H9 (cell line): ENCODE results near the gene ZNF366. TPM values are rescaled to one million over a fixed set of nuclear protein-coding genes. Genes with fewer than 3 reads are reported as not detected.

Experiments used
- DNase-seq: peaks from one replicate; pipeline ENCODE4 v3.0.0-alpha.2; 2017
- H2AFZ ChIP-seq: one replicate; pipeline ENCODE4 v1.6.1; 2013; ENCODE audit warnings: mild to moderate bottlenecking, low read length, control low read depth, moderate library complexity
- H2AK5ac ChIP-seq: 2 replicates; pipeline ENCODE4 v1.6.1; 2013; ENCODE audit warnings: low read length, control low read depth, mixed read lengths; ENCODE audit not compliant: insufficient read length
- H2BK120ac ChIP-seq: one replicate; pipeline ENCODE4 v1.6.1; 2013; ENCODE audit warnings: low read depth, mild to moderate bottlenecking, low read length, control low read depth, inconsistent platforms; ENCODE audit not compliant: poor library complexity, severe bottlenecking
- H2BK12ac ChIP-seq: 2 replicates; pipeline ENCODE4 v1.6.1; 2013; ENCODE audit warnings: low read length, control low read depth, mixed read lengths, low read depth; ENCODE audit not compliant: insufficient read length
- H2BK15ac ChIP-seq: 2 replicates; pipeline ENCODE4 v1.6.1; 2013; ENCODE audit warnings: low read depth, low read length, control low read depth
- H2BK20ac ChIP-seq: one replicate; pipeline ENCODE4 v1.6.1; 2013; ENCODE audit warnings: low read depth, mild to moderate bottlenecking, low read length, control low read depth, inconsistent platforms; ENCODE audit not compliant: poor library complexity, severe bottlenecking
- H2BK5ac ChIP-seq: 2 replicates; pipeline ENCODE4 v1.6.1; 2013; ENCODE audit warnings: low read length, control low read depth, mixed read lengths; ENCODE audit not compliant: insufficient read length
- H3K14ac ChIP-seq: 2 replicates; pipeline ENCODE4 v1.6.1; 2013; ENCODE audit warnings: low read length, control low read depth; ENCODE audit not compliant: insufficient read depth
- H3K18ac ChIP-seq: 2 replicates; pipeline ENCODE4 v1.6.1; 2013; ENCODE audit warnings: low read depth, mild to moderate bottlenecking, mixed read lengths, low read length, control low read depth; ENCODE audit not compliant: insufficient read length
- H3K23ac ChIP-seq: 2 replicates; pipeline ENCODE4 v1.6.1; 2013; ENCODE audit warnings: low read length, control low read depth, mixed read lengths, low read depth; ENCODE audit not compliant: insufficient read length
- H3K23me2 ChIP-seq: 2 replicates; pipeline ENCODE4 v1.6.1; 2013; ENCODE audit warnings: low read depth, mild to moderate bottlenecking, mixed read lengths, low read length, control low read depth; ENCODE audit not compliant: insufficient read length, poor library complexity, severe bottlenecking
- H3K27ac ChIP-seq: 2 replicates; pipeline ENCODE4 v1.5.1; 2013; ENCODE audit warnings: low read length, control low read depth, mixed read lengths, low read depth; ENCODE audit not compliant: insufficient read length
- H3K27me3 ChIP-seq: 2 replicates; pipeline ENCODE4 v1.6.1; 2013; ENCODE audit warnings: low read length, control low read depth, inconsistent platforms; ENCODE audit not compliant: insufficient read depth
- H3K4ac ChIP-seq: 2 replicates; pipeline ENCODE4 v1.6.1; 2013; ENCODE audit warnings: low read depth, mild to moderate bottlenecking, control low read depth, inconsistent platforms, low read length, moderate library complexity
- H3K4me1 ChIP-seq: 2 replicates; pipeline ENCODE4 v1.6.1; 2013; ENCODE audit warnings: low read length, control low read depth, inconsistent platforms; ENCODE audit not compliant: insufficient read depth
- H3K4me2 ChIP-seq: 2 replicates; pipeline ENCODE4 v1.6.1; 2013; ENCODE audit warnings: low read length, control low read depth, mixed read lengths; ENCODE audit not compliant: insufficient read length, insufficient read depth
- H3K56ac ChIP-seq: 2 replicates; pipeline ENCODE4 v1.6.1; 2013; ENCODE audit warnings: low read depth, mild to moderate bottlenecking, mixed read lengths, low read length, control low read depth; ENCODE audit not compliant: insufficient read length
- H3K79me1 ChIP-seq: 2 replicates; pipeline ENCODE4 v1.6.1; 2013; ENCODE audit warnings: low read depth, mild to moderate bottlenecking, moderate library complexity, low read length, control low read depth, inconsistent platforms; ENCODE audit not compliant: insufficient read depth, poor library complexity, severe bottlenecking
- H3K79me2 ChIP-seq: 2 replicates; pipeline ENCODE4 v1.6.1; 2013; ENCODE audit warnings: low read length, control low read depth, inconsistent platforms; ENCODE audit not compliant: insufficient read depth
- H3K9ac ChIP-seq: 2 replicates; pipeline ENCODE4 v1.6.1; 2013; ENCODE audit warnings: low read length, control low read depth, mixed read lengths; ENCODE audit not compliant: insufficient read length; ENCODE audit errors: extremely low read depth
- H3K9me3 ChIP-seq: one replicate; pipeline ENCODE4 v1.6.1; 2013; ENCODE audit warnings: low read depth, low read length, inconsistent platforms; ENCODE audit not compliant: control insufficient read depth
- H3T11ph ChIP-seq: one replicate; pipeline ENCODE4 v1.6.1; 2013; ENCODE audit warnings: mild to moderate bottlenecking, low read length, control low read depth, inconsistent platforms
- H4K20me1 ChIP-seq: one replicate; pipeline ENCODE4 v1.6.1; 2013; ENCODE audit not compliant: control insufficient read depth, insufficient read length, insufficient read depth
- H4K5ac ChIP-seq: 2 replicates; pipeline ENCODE4 v1.6.1; 2013; ENCODE audit warnings: low read depth, mild to moderate bottlenecking, mixed read lengths, low read length, control low read depth; ENCODE audit not compliant: insufficient read length
- H4K8ac ChIP-seq: replicated peaks from 2 replicates; pipeline ENCODE4 v1.6.1; 2013; ENCODE audit warnings: low read length, control low read depth, mixed read lengths, low read depth; ENCODE audit not compliant: insufficient read length
- H4K91ac ChIP-seq: 2 replicates; pipeline ENCODE4 v1.6.1; 2013; ENCODE audit warnings: low read depth, mild to moderate bottlenecking, moderate library complexity, mixed read lengths, low read length, control low read depth; ENCODE audit not compliant: insufficient read length
- H3K27ac Mint-ChIP-seq, 3 experiments: 2 replicates in 2 of 3; 3 replicates in 1 of 3; pipeline ENCODE4 v1.8.0; 2020 to 2021; ENCODE audit warnings: mixed read lengths in 3 of 3, mild to moderate bottlenecking in 1 of 3, moderate library complexity in 1 of 3
- H3K27me3 Mint-ChIP-seq: 2 replicates; pipeline ENCODE4 v1.8.0; 2021; ENCODE audit warnings: low read depth, mild to moderate bottlenecking, moderate library complexity, mixed read lengths
- H3K36me3 Mint-ChIP-seq, 3 experiments: 2 replicates in 2 of 3; 3 replicates in 1 of 3; pipeline ENCODE4 v1.8.0; 2020 to 2021; ENCODE audit warnings: low read depth in 3 of 3, mixed read lengths in 3 of 3; ENCODE audit not compliant: insufficient read depth in 1 of 3
- H3K4me1 Mint-ChIP-seq, 2 experiments: 2 replicates each; pipeline ENCODE4 v1.8.0; 2020; ENCODE audit warnings: mixed read lengths in 2 of 2
- H3K4me3 Mint-ChIP-seq, 2 experiments: 2 replicates in 1 of 2; 3 replicates in 1 of 2; pipeline ENCODE4 v1.8.0; 2020 to 2021; ENCODE audit warnings: mild to moderate bottlenecking in 2 of 2, mixed read lengths in 2 of 2, moderate library complexity in 1 of 2
- H3K9me3 Mint-ChIP-seq, 2 experiments: 2 replicates in 1 of 2; 3 replicates in 1 of 2; pipeline ENCODE4 v1.8.0; 2020; ENCODE audit warnings: mild to moderate bottlenecking in 2 of 2, mixed read lengths in 2 of 2, moderate library complexity in 1 of 2
- WGBS: extraction: QIAGEN DNeasy Blood & Tissue Kit; methylation state at CpG from one replicate; pipeline ENCODE4 v1.1.7; 2013; ENCODE audit warnings: missing lambda C conversion rate, low lambda C conversion rate, mixed read lengths; ENCODE audit not compliant: insufficient read length; ENCODE audit errors: extremely low coverage; 5-methylcytosine and 5-hydroxymethylcytosine counted together
- total RNA-seq: library from RNA; stranded (reverse); gene quantifications from 2 replicates; pipeline ENCODE4 v1.2.1, GENCODE V29; 2021
- TF ChIP-seq, protein P1 (sequence below): fragments of 200-600 bp; sonication (generic); conservative IDR thresholded peaks from 3 replicates; pipeline ENCODE4 v1.8.0; 2021; ENCODE audit warnings: antibody characterized with exemption, mild to moderate bottlenecking

Gene ZNF366
- total RNA-seq, 1 experiment from 2014 or later: not detected

GRCh38 chr5:72428669-72429068, 78.5 kb downstream of the ZNF366 start:
- H3K14ac ChIP-seq: no peak overlapping the region
- TF ChIP-seq, protein P1, sequence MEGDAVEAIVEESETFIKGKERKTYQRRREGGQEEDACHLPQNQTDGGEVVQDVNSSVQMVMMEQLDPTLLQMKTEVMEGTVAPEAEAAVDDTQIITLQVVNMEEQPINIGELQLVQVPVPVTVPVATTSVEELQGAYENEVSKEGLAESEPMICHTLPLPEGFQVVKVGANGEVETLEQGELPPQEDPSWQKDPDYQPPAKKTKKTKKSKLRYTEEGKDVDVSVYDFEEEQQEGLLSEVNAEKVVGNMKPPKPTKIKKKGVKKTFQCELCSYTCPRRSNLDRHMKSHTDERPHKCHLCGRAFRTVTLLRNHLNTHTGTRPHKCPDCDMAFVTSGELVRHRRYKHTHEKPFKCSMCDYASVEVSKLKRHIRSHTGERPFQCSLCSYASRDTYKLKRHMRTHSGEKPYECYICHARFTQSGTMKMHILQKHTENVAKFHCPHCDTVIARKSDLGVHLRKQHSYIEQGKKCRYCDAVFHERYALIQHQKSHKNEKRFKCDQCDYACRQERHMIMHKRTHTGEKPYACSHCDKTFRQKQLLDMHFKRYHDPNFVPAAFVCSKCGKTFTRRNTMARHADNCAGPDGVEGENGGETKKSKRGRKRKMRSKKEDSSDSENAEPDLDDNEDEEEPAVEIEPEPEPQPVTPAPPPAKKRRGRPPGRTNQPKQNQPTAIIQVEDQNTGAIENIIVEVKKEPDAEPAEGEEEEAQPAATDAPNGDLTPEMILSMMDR: no peak
- no peaks in the 10 kb centered on the region for H3K9me3 Mint-ChIP-seq
- H3K18ac ChIP-seq: no peak overlapping the region
- no peak for DNase-seq
- H3T11ph ChIP-seq: no peak overlapping the region
- H3K27ac Mint-ChIP-seq: no peak overlapping the region
- no peaks in the 10 kb centered on the region for H3K36me3 Mint-ChIP-seq
- H2BK15ac ChIP-seq: no peak overlapping the region
- H2BK12ac ChIP-seq: no peak overlapping the region
- no peak overlapping the region for H2AK5ac ChIP-seq
- H4K8ac ChIP-seq: no peak overlapping the region
- H3K79me1 ChIP-seq: no peaks in the 10 kb centered on the region
- H3K4ac ChIP-seq: no peak overlapping the region
- no peak overlapping the region for H4K5ac ChIP-seq
- H3K9ac ChIP-seq: no peak overlapping the region
- H3K23me2 ChIP-seq: no peaks in the 10 kb centered on the region
- no peak overlapping the region for H2AFZ ChIP-seq
- peaks cover 0 to 4% of the 10 kb centered on the region in 2 experiments; a peak in 1 of 4 replicates for H3K4me1 Mint-ChIP-seq
- H3K27ac ChIP-seq: no peak overlapping the region
- no peak overlapping the region for H2BK20ac ChIP-seq
- no peaks in the 10 kb centered on the region for H3K27me3 ChIP-seq
- H2BK5ac ChIP-seq: no peak overlapping the region
- no peak overlapping the region for H3K4me3 Mint-ChIP-seq
- no peaks in the 10 kb centered on the region for H3K79me2 ChIP-seq
- H3K9me3 ChIP-seq: no peaks in the 10 kb centered on the region
- H3K4me2 ChIP-seq: no peak overlapping the region
- H4K20me1 ChIP-seq: no peaks in the 10 kb centered on the region
- no peak overlapping the region for H4K91ac ChIP-seq
- no peak overlapping the region for H3K56ac ChIP-seq
- no peak overlapping the region for H3K23ac ChIP-seq
- no peak overlapping the region for H2BK120ac ChIP-seq
- no CpG with 5 or more reads among the region's 1 CpG for WGBS
- H3K4me1 ChIP-seq: no peaks in the 10 kb centered on the region
- H3K27me3 Mint-ChIP-seq: peaks cover 1% of the 10 kb centered on the region
